HepG2 (cell line): Measurements from ENCODE around the gene CHMP6. TPM values are rescaled to one million over a fixed set of nuclear protein-coding genes. Genes with fewer than 3 reads are reported as not detected.

ENCODE experiments used
- ATF1 ChIP-seq: IDR thresholded peaks from 2 replicates; pipeline ENCODE4 v1.6.1; 2016; ENCODE audit warnings: mild to moderate bottlenecking, control low read depth
- BRD4 ChIP-seq: sonication (generic); formaldehyde crosslinking; IDR thresholded peaks from 2 replicates; pipeline ENCODE4 v1.4.0; 2020; ENCODE audit warnings: missing genetic modification reagents
- CHCHD3 ChIP-seq: sonication (generic); formaldehyde crosslinking; IDR thresholded peaks from 2 replicates; pipeline ENCODE4 v1.8.0; 2022; ENCODE audit warnings: mild to moderate bottlenecking, missing genetic modification reagents, moderate library complexity
- ESRRA ChIP-seq: sonication (generic); formaldehyde crosslinking; IDR thresholded peaks from 2 replicates; pipeline ENCODE4 v1.5.1; 2020; ENCODE audit warnings: mild to moderate bottlenecking, low read depth, missing genetic modification reagents
- FOXP1 ChIP-seq, 2 experiments: fragments of 450-650 bp in 1 of 2; IDR thresholded peaks; 2 replicates each; pipeline ENCODE4 v1.6.1; 2017 to 2018; ENCODE audit warnings: antibody characterized with exemption in 1 of 2
- JUN ChIP-seq: sonication (generic); formaldehyde crosslinking; IDR thresholded peaks from 2 replicates; pipeline ENCODE4 v1.4.0; 2020; ENCODE audit warnings: mild to moderate bottlenecking, missing genetic modification reagents
- KDM6A ChIP-seq: IDR thresholded peaks from 2 replicates; pipeline ENCODE4 v1.6.1; 2016; ENCODE audit warnings: low read depth
- KMT2A ChIP-seq: sonication (generic); formaldehyde crosslinking; IDR thresholded peaks from 2 replicates; pipeline ENCODE4 v1.4.0; 2020; ENCODE audit warnings: missing genetic modification reagents
- MAFG ChIP-seq: sonication (generic); formaldehyde crosslinking; IDR thresholded peaks from 2 replicates; pipeline ENCODE4 v1.5.1; 2020; ENCODE audit warnings: mild to moderate bottlenecking, missing genetic modification reagents
- POLR2AphosphoS5 ChIP-seq: IDR thresholded peaks from 2 replicates; pipeline ENCODE4 v1.6.1; 2012; ENCODE audit warnings: low read depth, low read length
- PRMT3 ChIP-seq: sonication (generic); formaldehyde crosslinking; IDR thresholded peaks from 2 replicates; pipeline ENCODE4 v1.8.1; 2022; ENCODE audit warnings: low read depth, mild to moderate bottlenecking, moderate library complexity, missing genetic modification reagents, borderline replicate concordance
- RBFOX2 ChIP-seq: fragments of 200-400 bp; formaldehyde crosslinking; IDR thresholded peaks from 2 replicates; pipeline ENCODE4 v1.6.1; 2017; ENCODE audit warnings: low read depth, mild to moderate bottlenecking, low read length
- RFX5 ChIP-seq: IDR thresholded peaks from 2 replicates; pipeline ENCODE4 v1.6.1; 2011; ENCODE audit warnings: low read depth, low read length, improper control_type of control experiment
- SP2 ChIP-seq: sonication (generic); formaldehyde crosslinking; IDR thresholded peaks from 2 replicates; pipeline ENCODE4 v1.5.1; 2020; ENCODE audit warnings: mild to moderate bottlenecking, missing genetic modification reagents
- SP5 ChIP-seq: IDR thresholded peaks from 2 replicates; pipeline ENCODE4 v1.6.1; 2016; ENCODE audit warnings: low read depth, borderline replicate concordance
- ZBTB3 ChIP-seq: sonication (generic); formaldehyde crosslinking; IDR thresholded peaks from 2 replicates; pipeline ENCODE4 v1.4.0; 2020; ENCODE audit warnings: low read depth, mild to moderate bottlenecking, moderate library complexity, missing genetic modification reagents, borderline replicate concordance
- ZBTB43 ChIP-seq: sonication (generic); formaldehyde crosslinking; conservative IDR thresholded peaks from 2 replicates; pipeline ENCODE4 v1.4.0; 2020; ENCODE audit warnings: missing genetic modification reagents
- ZNF10 ChIP-seq: sonication (generic); formaldehyde crosslinking; IDR thresholded peaks from 2 replicates; pipeline ENCODE4 v1.4.0; 2020; ENCODE audit warnings: mild to moderate bottlenecking, low read depth, missing genetic modification reagents, borderline replicate concordance
- ZNF160 ChIP-seq: sonication (generic); formaldehyde crosslinking; IDR thresholded peaks from 2 replicates; pipeline ENCODE4 v1.8.0; 2022; ENCODE audit warnings: mild to moderate bottlenecking, inconsistent platforms, missing genetic modification reagents
- ZNF20 ChIP-seq: sonication (generic); formaldehyde crosslinking; IDR thresholded peaks from 2 replicates; pipeline ENCODE4 v1.4.0; 2020; ENCODE audit warnings: mild to moderate bottlenecking, moderate library complexity, missing genetic modification reagents
- ZNF563 ChIP-seq: sonication (generic); formaldehyde crosslinking; IDR thresholded peaks from 2 replicates; pipeline ENCODE4 v1.8.0; 2022; ENCODE audit warnings: mild to moderate bottlenecking, moderate library complexity, missing genetic modification reagents
- ZNF7 ChIP-seq: IDR thresholded peaks from 2 replicates; pipeline ENCODE4 v1.6.1; 2016; ENCODE audit warnings: missing biosample characterization, missing genetic modification reagents
- ZNF737 ChIP-seq: sonication (generic); formaldehyde crosslinking; IDR thresholded peaks from 2 replicates; pipeline ENCODE4 v1.5.0; 2020; ENCODE audit warnings: missing genetic modification reagents, mild to moderate bottlenecking, borderline replicate concordance
- polyA plus RNA-seq, 8 experiments: library from polyadenylated mRNA; depleted of rRNA in 3 of 8; stranded (reverse) in 7 of 8; unstranded in 1 of 8; fragments of >200 nt; fragmentation: Illumina TruSeq in 4 of 8; extraction: Trizol in 4 of 8; gene quantifications; 2 replicates each; pipeline versions ENCODE4 v1.2.1 to v1.2.3, GENCODE V29; 2011 to 2016; ENCODE audit warnings: low read depth in 4 of 8, missing spikeins in 1 of 8, mixed read lengths in 1 of 8; ENCODE audit not compliant: insufficient read depth in 1 of 8
- total RNA-seq, 5 experiments: library from RNA; depleted of rRNA; stranded (reverse); fragments of >200 nt; fragmentation: Illumina TruSeq; extraction: Trizol; gene quantifications; 2 replicates each; pipeline ENCODE4 v1.2.3, GENCODE V29; 2016; ENCODE audit warnings: low read depth in 1 of 5
- TF ChIP-seq, protein P1 (sequence below): sonication (generic); formaldehyde crosslinking; IDR thresholded peaks from 2 replicates; pipeline ENCODE4 v1.4.0; 2020; ENCODE audit warnings: mild to moderate bottlenecking, missing genetic modification reagents
- TF ChIP-seq, protein P2 (sequence below): sonication (generic); formaldehyde crosslinking; IDR thresholded peaks from 2 replicates; pipeline ENCODE4 v1.9.0; 2021; ENCODE audit warnings: missing genetic modification reagents, borderline replicate concordance

Gene CHMP6
- total and polyA plus RNA-seq, 2 of the 13 experiments (the other 11 are each of a cell fraction or from before 2014, with no cell fraction given), result 11.1 to 24.2 TPM

DNA sequence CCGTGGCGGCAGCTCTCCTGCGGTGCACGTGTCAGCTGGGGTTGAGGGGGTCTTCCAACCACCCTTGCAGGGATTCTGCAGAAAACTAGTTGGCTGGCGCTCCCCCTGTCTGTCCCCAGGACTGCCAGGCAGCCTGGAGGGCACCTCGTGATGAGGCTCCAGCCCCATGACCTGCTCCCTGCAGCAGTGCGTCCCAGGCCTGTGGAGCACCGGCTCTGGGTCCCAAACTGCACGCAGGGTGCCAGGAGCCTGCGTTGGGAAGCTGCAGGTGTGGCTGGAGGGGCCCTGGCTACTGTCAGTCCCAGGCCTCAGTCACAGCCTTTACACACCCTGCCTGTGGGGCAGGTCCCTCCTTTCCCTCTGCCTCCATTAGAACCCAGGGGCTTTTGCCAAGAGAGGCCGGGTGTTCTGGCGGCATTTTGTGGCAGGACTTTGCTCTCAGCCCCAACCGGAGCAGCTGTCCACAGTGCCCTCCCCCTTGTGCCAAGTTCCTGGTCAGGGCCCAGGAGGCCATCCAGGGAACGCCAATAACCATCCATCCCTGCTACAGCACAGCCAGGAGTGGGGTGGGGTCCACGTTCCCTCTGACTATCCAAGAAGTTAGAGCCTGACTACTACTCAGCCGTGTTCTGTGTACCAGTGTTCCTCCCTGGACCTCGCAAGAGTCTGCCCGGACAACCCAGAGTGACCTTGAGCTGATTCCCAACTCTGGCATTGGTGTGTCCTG lies 9.2 kb downstream of the CHMP6 start (continued):
- no peak for TF ChIP-seq ZNF563 (CRISPR knock-in tag)
- no peak; the same call in 1 of the 2 replicates for TF ChIP-seq ESRRA (CRISPR knock-in tag)
- no peak for TF ChIP-seq ZNF10 (CRISPR knock-in tag)
- no peak for TF ChIP-seq POLR2AphosphoS5
- TF ChIP-seq, protein P1, sequence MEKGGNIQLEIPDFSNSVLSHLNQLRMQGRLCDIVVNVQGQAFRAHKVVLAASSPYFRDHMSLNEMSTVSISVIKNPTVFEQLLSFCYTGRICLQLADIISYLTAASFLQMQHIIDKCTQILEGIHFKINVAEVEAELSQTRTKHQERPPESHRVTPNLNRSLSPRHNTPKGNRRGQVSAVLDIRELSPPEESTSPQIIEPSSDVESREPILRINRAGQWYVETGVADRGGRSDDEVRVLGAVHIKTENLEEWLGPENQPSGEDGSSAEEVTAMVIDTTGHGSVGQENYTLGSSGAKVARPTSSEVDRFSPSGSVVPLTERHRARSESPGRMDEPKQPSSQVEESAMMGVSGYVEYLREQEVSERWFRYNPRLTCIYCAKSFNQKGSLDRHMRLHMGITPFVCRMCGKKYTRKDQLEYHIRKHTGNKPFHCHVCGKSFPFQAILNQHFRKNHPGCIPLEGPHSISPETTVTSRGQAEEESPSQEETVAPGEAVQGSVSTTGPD, result peak; percentile 90
- TF ChIP-seq CHCHD3, result no peak
- TF ChIP-seq ZNF737 (CRISPR knock-in tag), result 0 out of 2 replicates have a peak, but pooled peaks have one; percentile 51
- no peak for TF ChIP-seq RBFOX2
- no peak for TF ChIP-seq ZNF7 (CRISPR knock-in tag)
- TF ChIP-seq ATF1 (CRISPR knock-in tag), result no peak
- TF ChIP-seq ZBTB3 (CRISPR knock-in tag), result no peak
- TF ChIP-seq SP5 (CRISPR knock-in tag), result 0 out of 2 replicates have a peak, but pooled peaks have one; percentile 13
- TF ChIP-seq PRMT3 (CRISPR knock-in tag), result no peak
- TF ChIP-seq SP2 (CRISPR knock-in tag), result no peak
- no peak for TF ChIP-seq RFX5
- TF ChIP-seq KDM6A (CRISPR knock-in tag), result no peak
- TF ChIP-seq FOXP1 (IDR thresholded peaks at IDR 0.05), result no peak
- TF ChIP-seq FOXP1 (CRISPR knock-in tag; IDR thresholded peaks at IDR 0.05), result no peak
- 0 out of 2 replicates have a peak, but pooled peaks have one; percentile 15 for TF ChIP-seq KMT2A (CRISPR knock-in tag)
- TF ChIP-seq ZNF20, result no peak
- TF ChIP-seq BRD4 (CRISPR knock-in tag), result no peak
- TF ChIP-seq, protein P2, sequence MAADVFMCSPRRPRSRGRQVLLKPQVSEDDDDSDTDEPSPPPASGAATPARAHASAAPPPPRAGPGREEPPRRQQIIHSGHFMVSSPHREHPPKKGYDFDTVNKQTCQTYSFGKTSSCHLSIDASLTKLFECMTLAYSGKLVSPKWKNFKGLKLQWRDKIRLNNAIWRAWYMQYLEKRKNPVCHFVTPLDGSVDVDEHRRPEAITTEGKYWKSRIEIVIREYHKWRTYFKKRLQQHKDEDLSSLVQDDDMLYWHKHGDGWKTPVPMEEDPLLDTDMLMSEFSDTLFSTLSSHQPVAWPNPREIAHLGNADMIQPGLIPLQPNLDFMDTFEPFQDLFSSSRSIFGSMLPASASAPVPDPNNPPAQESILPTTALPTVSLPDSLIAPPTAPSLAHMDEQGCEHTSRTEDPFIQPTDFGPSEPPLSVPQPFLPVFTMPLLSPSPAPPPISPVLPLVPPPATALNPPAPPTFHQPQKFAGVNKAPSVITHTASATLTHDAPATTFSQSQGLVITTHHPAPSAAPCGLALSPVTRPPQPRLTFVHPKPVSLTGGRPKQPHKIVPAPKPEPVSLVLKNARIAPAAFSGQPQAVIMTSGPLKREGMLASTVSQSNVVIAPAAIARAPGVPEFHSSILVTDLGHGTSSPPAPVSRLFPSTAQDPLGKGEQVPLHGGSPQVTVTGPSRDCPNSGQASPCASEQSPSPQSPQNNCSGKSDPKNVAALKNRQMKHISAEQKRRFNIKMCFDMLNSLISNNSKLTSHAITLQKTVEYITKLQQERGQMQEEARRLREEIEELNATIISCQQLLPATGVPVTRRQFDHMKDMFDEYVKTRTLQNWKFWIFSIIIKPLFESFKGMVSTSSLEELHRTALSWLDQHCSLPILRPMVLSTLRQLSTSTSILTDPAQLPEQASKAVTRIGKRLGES (CRISPR knock-in tag), result no peak
- no peak for TF ChIP-seq MAFG (CRISPR knock-in tag)
- no peak for TF ChIP-seq ZBTB43
- no peak for TF ChIP-seq JUN (CRISPR knock-in tag)
- no peak for TF ChIP-seq ZNF160 (CRISPR knock-in tag)
